Heart left ventricle (tissue), 16 donors: Measurements from ENCODE around the gene WIPF2. TPM values are rescaled to one million over a fixed set of nuclear protein-coding genes. Genes with fewer than 3 reads are reported as not detected.
"Not testable (repeated sequence)": the region's sequence is repeated elsewhere in the genome, so short reads cannot be mapped to it uniquely, and the experiment has no call there.

Source experiments
- ATAC-seq, 4 donors: fragments of 200-7000 bp; cut with Tn5 transposase; one replicate each; pipeline ENCODE4 v1.9.1; 2020 to 2022; ENCODE audit warnings: moderate library complexity in 4 of 4, mild to moderate bottlenecking in 3 of 4, moderate number of reproducible peaks in 1 of 4
- DNase-seq, 5 donors: peaks; one replicate each; pipeline ENCODE4 v3.0.0-alpha.2; 2020
- H3K27ac ChIP-seq, 12 donors: fragments of 200-600 bp; sonication (generic) in 4 of 12; one replicate each; pipeline versions ENCODE4 v1.5.0 to v1.8.0; 2016 to 2022; ENCODE audit warnings: mild to moderate bottlenecking in 2 of 12
- H3K27me3 ChIP-seq, 9 donors: fragments of 200-600 bp; sonication (generic) in 2 of 9; one replicate each; pipeline versions ENCODE4 v1.5.1 to v1.8.0; 2016 to 2022; ENCODE audit warnings: mild to moderate bottlenecking in 3 of 9
- H3K36me3 ChIP-seq, 9 donors: fragments of 200-600 bp; sonication (generic) in 2 of 9; one replicate each; pipeline versions ENCODE4 v1.5.0 to v1.8.0; 2018 to 2022; ENCODE audit warnings: mild to moderate bottlenecking in 2 of 9
- H3K4me1 ChIP-seq, 12 donors: fragments of 200-600 bp; sonication (generic) in 4 of 12; one replicate each; pipeline versions ENCODE4 v1.5.0 to v1.8.0; 2016 to 2022; ENCODE audit warnings: mild to moderate bottlenecking in 3 of 12
- H3K4me3 ChIP-seq, 12 donors: fragments of 200-600 bp; sonication (generic) in 4 of 12; one replicate each; pipeline versions ENCODE4 v1.5.0 to v1.8.0; 2017 to 2022; ENCODE audit warnings: mild to moderate bottlenecking in 9 of 12, moderate library complexity in 4 of 12
- H3K9me3 ChIP-seq, 12 donors: fragments of 200-600 bp; sonication (generic) in 4 of 12; one replicate each; pipeline versions ENCODE4 v1.5.0 to v1.8.0; 2016 to 2022; ENCODE audit warnings: mild to moderate bottlenecking in 1 of 12
- CTCF ChIP-seq, 12 donors: fragments of 200-600 bp; sonication (generic) in 4 of 12; IDR thresholded peaks; one replicate each; pipeline versions ENCODE4 v1.5.0 to v1.8.0; 2018 to 2022; ENCODE audit warnings: antibody characterized with exemption in 12 of 12, mild to moderate bottlenecking in 5 of 12
- POLR2A ChIP-seq, 2 donors: fragments of 450-650 bp; IDR thresholded peaks; one replicate each; pipeline ENCODE4 v1.6.1; 2017; ENCODE audit warnings: antibody characterized with exemption in 2 of 2, mild to moderate bottlenecking in 2 of 2, moderate library complexity in 2 of 2
- WGBS, 4 donors: extraction: QIAGEN DNeasy Blood & Tissue Kit in 2 of 4; methylation state at CpG; one replicate each; pipeline versions ENCODE4 v1.1.5 to v1.1.7; 2013 to 2018; 5-methylcytosine and 5-hydroxymethylcytosine counted together
- intact Hi-C, 10 donors: fragments of 100-400 bp; cut with DNase I; formaldehyde crosslinking; loops; one replicate each; pipeline versions ENCODE4 v1.11.1 to v1.14.2; 2022
- polyA plus RNA-seq, 2 donors: library from polyadenylated mRNA; stranded (reverse); fragments of 200-250 nt; gene quantifications; one replicate each; pipeline ENCODE4 v1.2.3, GENCODE V29; 2013
- total RNA-seq, 9 donors: library from RNA; depleted of rRNA in 2 of 9; stranded (reverse); fragments of >200 nt in 2 of 9; fragmentation: NEBNext Ultra II Directional in 3 of 9; extraction: Animal tissue kit (Norgen Biotek cat#: 25700) in 3 of 9; gene quantifications; one replicate each; pipeline versions ENCODE4 v1.1.0 to v1.2.4, GENCODE V29; 2016 to 2023
- donor health status: ischemic (EF 13 %, LVEDD 7.1; RV severe dilation, severe dysfunction).
- donor health status: healthy with polysubstance abuse.
- donor health status: DM: no; HTN: yes; CAD: no.
- donor health status: DM: no; HTN: no; CAD: no.
- donor health status: ischemic (EF 25% LVEDD 6.9; RV normal size, moderate dysfunction).
- donor health status: ischemic (EF 25% LVEDD 5.7; RV mildly dilated, moderate dysfunction).
- donor health status: healthy.
- donor health status: DM: yes; HTN: yes; CAD: no.
- donor health status: ischemic (EF 35%, LVEDD 5.7; RV mildly dilated, moderate dysfunction).
- donor health status: nonischemic (EF 11% LVEDD 7.7; RV severe dilation, severe dysfunction).
- donor health status: DM: yes; HTN: yes; CAD: no.
- donor health status: PGD.
- donor health status: ischemic (EF 29% LVEDD 5.4; RV normal size, mild dysfunction).
- donor health status: nonischemic (EF 23%, LVEDD 6.1; RV moderate dilation, normal function).

The WIPF2 gene
- total and polyA plus RNA-seq, 11 donors, result 6.6 to 17.6 (median 11.2) TPM

- H3K27ac ChIP-seq, result peak overlapping the region in 7 of 12 donors; percentile 2 to 60 (median 27)
- intact Hi-C loops, result loop anchor here in 2 of 10 donors (5.0 to 10.0 kb wide), 2 partner anchors 122 to 281 kb away; partner anchors contain the start of genes CSF3 (in 1 of the 2) and TOP2A (in 1 of the 2)
These were observed 76.7 kb downstream of the WIPF2 start for GRCh38 chr17:40295488-40296436.

GRCh38 chr17:40297511-40297910 is 78.4 kb downstream of the WIPF2 start:
- H3K27me3 ChIP-seq, result no peaks in the 10 kb centered on the region
- WGBS, 4 donors, result 67 to 80% (median 73%) methylated on average over 2 of the region's 2 CpGs
- peaks cover 0 to 6% (median 0%) of the 10 kb centered on the region in 9 donors for H3K36me3 ChIP-seq
- no peak for TF ChIP-seq POLR2A (IDR thresholded peaks at IDR 0.05)
- no peak for TF ChIP-seq CTCF (IDR thresholded peaks at IDR 0.05)
- DNase-seq, result no peak
- H3K27ac ChIP-seq, result peak overlapping the region in 5 of 12 donors; percentile 24 to 60 (median 28)
- no peaks in the 10 kb centered on the region for H3K9me3 ChIP-seq
- intact Hi-C loops, result loop anchor here in 2 of 10 donors (5.0 to 10.0 kb wide), 2 partner anchors 120 to 283 kb away; partner anchors contain the start of genes CSF3 (in 1 of the 2) and TOP2A (in 1 of the 2)
- no peak overlapping the region for H3K4me3 ChIP-seq
- H3K4me1 ChIP-seq, result peaks cover 0 to 64% (median 29%) of the 10 kb centered on the region in 12 donors
- no peak for ATAC-seq

More at GRCh38 chr17:40295488-40296436, 76.7 kb downstream of the WIPF2 start:
- H3K4me1 ChIP-seq, result peaks cover 0 to 74% (median 30%) of the 10 kb centered on the region in 12 donors
- ATAC-seq (no peak), DNase-seq (no peak)
- 77 to 83% (median 80%) methylated on average over 5 of the region's 5 CpGs for WGBS, 4 donors
- H3K4me3 ChIP-seq, result no peak overlapping the region
- peaks cover 0 to 6% (median 0%) of the 10 kb centered on the region in 9 donors for H3K36me3 ChIP-seq
- TF ChIP-seq POLR2A (IDR thresholded peaks at IDR 0.05) (no peak), CTCF (IDR thresholded peaks at IDR 0.05) (no peak)
- H3K27me3 ChIP-seq, result no peaks in the 10 kb centered on the region
- no peaks in the 10 kb centered on the region for H3K9me3 ChIP-seq

GRCh38 chr17:40298726-40299125 is 79.6 kb downstream of the WIPF2 start:
- no peak for TF ChIP-seq POLR2A (IDR thresholded peaks at IDR 0.05)
- no peak for TF ChIP-seq CTCF (IDR thresholded peaks at IDR 0.05)
- ATAC-seq (no peak), DNase-seq (no peak)
- intact Hi-C loops, result loop anchor here in 2 of 10 donors (5.0 to 10.0 kb wide), 2 partner anchors 119 to 284 kb away; partner anchors contain the start of genes CSF3 (in 1 of the 2) and TOP2A (in 1 of the 2)
- no peak overlapping the region for H3K4me3 ChIP-seq
- peak overlapping the region in 6 of 12 donors; percentile 7 to 51 (median 28) for H3K27ac ChIP-seq
- no peaks in the 10 kb centered on the region for H3K9me3 ChIP-seq
- H3K27me3 ChIP-seq, result no peaks in the 10 kb centered on the region
- 8 to 21% (median 12%) methylated on average over 3 of the region's 3 CpGs for WGBS, 4 donors
- H3K4me1 ChIP-seq, result peaks cover 0 to 64% (median 31%) of the 10 kb centered on the region in 12 donors
- peaks cover 0 to 6% (median 0%) of the 10 kb centered on the region in 9 donors for H3K36me3 ChIP-seq

- H3K27me3 ChIP-seq, H3K9me3 ChIP-seq, ATAC-seq, H3K36me3 ChIP-seq, DNase-seq, H3K4me3 ChIP-seq: not testable (repeated sequence)
- Histone ChIP-seq H3K4me1 (peaks cover 0 to 64% (median 33%) of the 10 kb centered on the region in 12 donors), H3K27ac (peak overlapping the region in 6 of 12 donors; percentile 7 to 51 (median 24))
- 62 to 66% (median 64%) methylated on average over 7 of the region's 7 CpGs for WGBS, 4 donors
- intact Hi-C loops, result loop anchor here in 2 of 10 donors (5.0 to 10.0 kb wide), 2 partner anchors 118 to 284 kb away; partner anchors contain the start of genes CSF3 (in 1 of the 2) and TOP2A (in 1 of the 2)
These were observed 80.2 kb downstream of the WIPF2 start for GRCh38 chr17:40299159-40299757.
